Measurements from ENCODE around the gene XXYLT1.

DNA sequence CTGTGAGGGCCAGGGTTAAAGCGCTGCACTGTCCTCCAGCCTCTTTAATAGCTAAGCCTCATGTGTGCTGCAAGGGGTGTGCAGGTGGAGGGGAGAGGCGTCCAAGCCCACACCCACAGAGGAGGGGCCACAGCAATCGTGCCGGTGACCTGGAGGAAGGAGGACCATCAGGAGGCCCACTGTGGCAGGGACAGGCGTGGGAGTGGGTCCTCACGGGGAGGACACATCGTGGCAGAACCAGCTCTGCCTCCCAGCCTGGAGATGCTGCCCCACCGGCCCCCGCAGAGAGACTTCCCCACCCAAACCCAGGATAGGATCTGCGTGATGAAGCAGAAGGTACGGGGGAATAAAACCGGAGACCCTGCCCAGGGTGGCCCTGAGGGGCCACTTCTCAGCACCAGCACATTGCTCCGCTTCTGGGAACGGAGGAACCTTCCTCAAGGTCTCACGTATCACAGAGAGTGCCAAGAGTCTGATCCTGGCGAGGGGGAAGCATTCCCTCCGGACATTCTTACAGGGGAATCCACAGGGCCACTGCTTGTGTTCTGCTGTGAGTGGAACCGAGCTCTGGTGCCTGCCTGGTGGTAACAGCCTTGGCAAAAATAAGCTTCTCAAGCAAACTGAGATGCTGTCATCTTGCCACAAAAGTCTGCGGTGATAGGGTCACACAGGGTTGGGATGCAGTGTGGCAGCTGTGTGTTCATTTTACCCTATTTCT is 199.8 kb downstream of the XXYLT1 start:
- no peak for TF ChIP-seq ZNF274 (IDR thresholded peaks at IDR 0.05; ENCODE audit: low read depth, low read length)
- TF ChIP-seq SUZ12 (IDR thresholded peaks at IDR 0.05; ENCODE audit: extremely low read depth, insufficient read depth, insufficient read length): no peak
- no peak for TF ChIP-seq YY1 (IDR thresholded peaks at IDR 0.05; ENCODE audit: insufficient read depth, insufficient read length)
